Breast epithelium (tissue), 3 donors: Measurements from ENCODE around the gene CAMTA1.

Experiments used
- POLR2A ChIP-seq: fragments of 450-650 bp; IDR thresholded peaks from one replicate; pipeline ENCODE4 v1.6.1; 2016; ENCODE audit warnings: antibody characterized with exemption, mild to moderate bottlenecking, moderate library complexity
- POLR2AphosphoS5 ChIP-seq, 3 donors: sonication (generic); formaldehyde crosslinking; IDR thresholded peaks; one replicate each; pipeline ENCODE4 v1.6.1; 2017; ENCODE audit warnings: antibody characterized with exemption in 3 of 3
- TF ChIP-seq, protein P1 (sequence below), 3 donors: fragments of 450-650 bp; IDR thresholded peaks; one replicate each; pipeline ENCODE4 v1.5.1; 2016 to 2017; ENCODE audit warnings: antibody characterized with exemption in 3 of 3, mild to moderate bottlenecking in 3 of 3, moderate library complexity in 3 of 3

- no peak for TF ChIP-seq POLR2A
- TF ChIP-seq, protein P1, sequence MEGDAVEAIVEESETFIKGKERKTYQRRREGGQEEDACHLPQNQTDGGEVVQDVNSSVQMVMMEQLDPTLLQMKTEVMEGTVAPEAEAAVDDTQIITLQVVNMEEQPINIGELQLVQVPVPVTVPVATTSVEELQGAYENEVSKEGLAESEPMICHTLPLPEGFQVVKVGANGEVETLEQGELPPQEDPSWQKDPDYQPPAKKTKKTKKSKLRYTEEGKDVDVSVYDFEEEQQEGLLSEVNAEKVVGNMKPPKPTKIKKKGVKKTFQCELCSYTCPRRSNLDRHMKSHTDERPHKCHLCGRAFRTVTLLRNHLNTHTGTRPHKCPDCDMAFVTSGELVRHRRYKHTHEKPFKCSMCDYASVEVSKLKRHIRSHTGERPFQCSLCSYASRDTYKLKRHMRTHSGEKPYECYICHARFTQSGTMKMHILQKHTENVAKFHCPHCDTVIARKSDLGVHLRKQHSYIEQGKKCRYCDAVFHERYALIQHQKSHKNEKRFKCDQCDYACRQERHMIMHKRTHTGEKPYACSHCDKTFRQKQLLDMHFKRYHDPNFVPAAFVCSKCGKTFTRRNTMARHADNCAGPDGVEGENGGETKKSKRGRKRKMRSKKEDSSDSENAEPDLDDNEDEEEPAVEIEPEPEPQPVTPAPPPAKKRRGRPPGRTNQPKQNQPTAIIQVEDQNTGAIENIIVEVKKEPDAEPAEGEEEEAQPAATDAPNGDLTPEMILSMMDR (IDR thresholded peaks at IDR 0.05), result no peak
- no peak for TF ChIP-seq POLR2AphosphoS5 (IDR thresholded peaks at IDR 0.05)
Observed at GRCh38 chr1:6864166-6864565, 78.9 kb downstream of the CAMTA1 start.
